Type B pancreatic cell (in vitro differentiated cells): ENCODE results near the gene PRSS56. TPM values are rescaled to one million over a fixed set of nuclear protein-coding genes. Genes with fewer than 3 reads are reported as not detected.

Source experiments
- DNase-seq: peaks from one replicate; pipeline ENCODE4 v3.0.0; 2021; ENCODE audit warnings: mixed read lengths; ENCODE audit not compliant: unreplicated experiment; ENCODE audit errors: extremely low spot score
- H3K27ac Mint-ChIP-seq: 2 replicates; pipeline ENCODE4 v1.8.0; 2021; ENCODE audit warnings: mild to moderate bottlenecking, mixed read lengths
- H3K27me3 Mint-ChIP-seq: 2 replicates; pipeline ENCODE4 v1.8.0; 2021; ENCODE audit warnings: mixed read lengths
- H3K36me3 Mint-ChIP-seq: 2 replicates; pipeline ENCODE4 v1.8.0; 2021; ENCODE audit warnings: mixed read lengths
- H3K4me1 Mint-ChIP-seq: one replicate; pipeline ENCODE4 v1.8.0; 2021; ENCODE audit warnings: mixed read lengths; ENCODE audit not compliant: unreplicated experiment
- H3K4me3 Mint-ChIP-seq: 2 replicates; pipeline ENCODE4 v1.8.0; 2021; ENCODE audit warnings: mild to moderate bottlenecking, mixed read lengths
- H3K9me3 Mint-ChIP-seq: 2 replicates; pipeline ENCODE4 v1.8.0; 2021; ENCODE audit warnings: mixed read lengths
- CTCF ChIP-seq: fragments of 200-600 bp; sonication (generic); conservative IDR thresholded peaks from 2 replicates; pipeline ENCODE4 v1.5.0; 2021; ENCODE audit warnings: antibody characterized with exemption, mild to moderate bottlenecking
- total RNA-seq: library from RNA; stranded (reverse); gene quantifications from 2 replicates; pipeline ENCODE4 v1.2.1, GENCODE V29; 2021; ENCODE audit warnings: low replicate concordance

The PRSS56 gene
- total RNA-seq, 1 donor from 2014 or later, result 0.34 TPM

GRCh38 chr2:232541195-232541960 is 21.2 kb downstream of the PRSS56 start:
- DNase-seq, result peak; percentile 60
- no peak for TF ChIP-seq CTCF
- peaks cover 4% of the 10 kb centered on the region for H3K27me3 Mint-ChIP-seq
- peaks cover under 1% of the 10 kb centered on the region for H3K36me3 Mint-ChIP-seq
- no peaks in the 10 kb centered on the region for H3K9me3 Mint-ChIP-seq
- peaks cover 12% of the 10 kb centered on the region for H3K4me1 Mint-ChIP-seq
- no peak overlapping the region for H3K27ac Mint-ChIP-seq
- H3K4me3 Mint-ChIP-seq, result no peak overlapping the region

- Mint-ChIP-seq H3K4me3 (no peak overlapping the region), H3K27me3 (peaks cover 4% of the 10 kb centered on the region), H3K4me1 (peaks cover 12% of the 10 kb centered on the region), H3K27ac (no peak overlapping the region), H3K36me3 (peaks cover 5% of the 10 kb centered on the region), H3K9me3 (no peaks in the 10 kb centered on the region)
- DNase-seq, result peak; percentile 60
- no peak for TF ChIP-seq CTCF
Observed at GRCh38 chr2:232541961-232542714, 21.9 kb downstream of the PRSS56 start.

- peak; percentile 60 for DNase-seq
- no peak overlapping the region for H3K27ac Mint-ChIP-seq
- peaks cover 4% of the 10 kb centered on the region for H3K27me3 Mint-ChIP-seq
- H3K4me1 Mint-ChIP-seq, result peaks cover 12% of the 10 kb centered on the region
- no peaks in the 10 kb centered on the region for H3K9me3 Mint-ChIP-seq
- peaks cover 12% of the 10 kb centered on the region for H3K36me3 Mint-ChIP-seq
- TF ChIP-seq CTCF, result no peak
- no peak overlapping the region for H3K4me3 Mint-ChIP-seq
Observed at GRCh38 chr2:232542715-232543467, 22.7 kb downstream of the PRSS56 start.

- H3K4me1 Mint-ChIP-seq, result peaks cover 8% of the 10 kb centered on the region
- no peak for DNase-seq
- no peak for TF ChIP-seq CTCF
- no peak overlapping the region for H3K27ac Mint-ChIP-seq
- H3K36me3 Mint-ChIP-seq, result peaks cover 18% of the 10 kb centered on the region
- H3K9me3 Mint-ChIP-seq, result peaks cover 2% of the 10 kb centered on the region
- peaks cover under 1% of the 10 kb centered on the region for H3K27me3 Mint-ChIP-seq
- H3K4me3 Mint-ChIP-seq, result no peak overlapping the region
Observed at GRCh38 chr2:232543491-232543890, 23.3 kb downstream of the PRSS56 start.

GRCh38 chr2:232543928-232544631 is 23.9 kb downstream of the PRSS56 start:
- no peak overlapping the region for H3K4me3 Mint-ChIP-seq
- no peak for TF ChIP-seq CTCF
- H3K27me3 Mint-ChIP-seq, result no peaks in the 10 kb centered on the region
- H3K4me1 Mint-ChIP-seq, result peaks cover 2% of the 10 kb centered on the region
- H3K9me3 Mint-ChIP-seq, result peaks cover 8% of the 10 kb centered on the region
- H3K36me3 Mint-ChIP-seq, result peaks cover 23% of the 10 kb centered on the region
- H3K27ac Mint-ChIP-seq, result no peak overlapping the region
- no peak for DNase-seq
